T-helper 2 cell (primary cell): ENCODE measurements around the gene GRM4.

Experiments used
- DNase-seq, 5 experiments: peaks; one replicate each; pipeline versions ENCODE4 v3.0.0 to v3.0.0-alpha.2; 2012 to 2022

GRM4 gene

GRCh38 chr6:33991610-33992009, 154.3 kb downstream of the GRM4 start:
- no peak for DNase-seq

- no peak for DNase-seq
These were observed 155.8 kb downstream of the GRM4 start for GRCh38 chr6:33990061-33990541.

- DNase-seq, result no peak
These were observed 156.7 kb downstream of the GRM4 start for GRCh38 chr6:33989016-33989854.

GRCh38 chr6:33988121-33989015, 157.5 kb downstream of the GRM4 start:
- DNase-seq, result no peak

GRCh38 chr6:33987531-33988021, 158.3 kb downstream of the GRM4 start:
- no peak for DNase-seq

- DNase-seq, result no peak
These were observed 159.9 kb downstream of the GRM4 start for GRCh38 chr6:33985947-33986346.

GRCh38 chr6:33985313-33985751, 160.6 kb downstream of the GRM4 start:
- no peak for DNase-seq

GRCh38 chr6:33984466-33985312, 161.2 kb downstream of the GRM4 start:
- no peak for DNase-seq

GRCh38 chr6:33983721-33984465, 162.0 kb downstream of the GRM4 start:
- no peak for DNase-seq

- DNase-seq, result no peak
These were observed 162.7 kb downstream of the GRM4 start for GRCh38 chr6:33983109-33983716.

GRCh38 chr6:33981861-33982260, 164.0 kb downstream of the GRM4 start:
- DNase-seq, result no peak

GRCh38 chr6:33981421-33981820, 164.5 kb downstream of the GRM4 start:
- DNase-seq, result no peak

- no peak for DNase-seq
These were observed 165.4 kb downstream of the GRM4 start for GRCh38 chr6:33980176-33981175.

- no peak for DNase-seq
These were observed 166.1 kb downstream of the GRM4 start for GRCh38 chr6:33979750-33980149.

- DNase-seq, result no peak
These were observed 167.3 kb downstream of the GRM4 start for GRCh38 chr6:33978412-33979150.

- DNase-seq, result no peak
These were observed 168.1 kb downstream of the GRM4 start for GRCh38 chr6:33977606-33978411.

- DNase-seq, result no peak
These were observed 169.2 kb downstream of the GRM4 start for GRCh38 chr6:33976437-33977360.
